ENCODE results near the gene CACNA1C. TPM values are rescaled to one million over a fixed set of nuclear protein-coding genes. Genes with fewer than 3 reads are reported as not detected.

Gene CACNA1C
- total and polyA plus RNA-seq, 10 of the 15 experiments (the other 5 are each of a cell fraction or from before 2014, with no cell fraction given), result under 0.01 to 0.15 (median 0.09) TPM; not detected in 5

GRCh38 chr12:2689879-2690278, 637.1 kb downstream of the CACNA1C start:
- Histone ChIP-seq H3K79me2 (ENCODE audit: control insufficient read depth, insufficient read depth, low read length) (no peaks in the 10 kb centered on the region), H3K27me3 (replicated peaks in 1 of 2; ENCODE audit: control insufficient read depth in 2 of 2, insufficient read depth in 2 of 2, low read length in 1 of 2) (peaks cover 3 to 5% of the 10 kb centered on the region in 2 experiments; a peak in 3 of 4 replicates), H3K9me3 (replicated peaks; ENCODE audit: control insufficient read depth, insufficient read depth, low read length) (no peaks in the 10 kb centered on the region), H3K4me3 (no peak overlapping the region), H3K36me3 (ENCODE audit: control insufficient read depth in 2 of 2, insufficient read depth in 2 of 2, low read length in 1 of 2) (no peaks in the 10 kb centered on the region), H3K4me1 (ENCODE audit: control insufficient read depth, insufficient read depth, low read length) (peaks cover 7% of the 10 kb centered on the region), H3K4me2 (ENCODE audit: control insufficient read depth, insufficient read depth) (no peak overlapping the region), H3K9ac (ENCODE audit: control insufficient read depth, insufficient read depth, low read length) (no peak overlapping the region), H4K20me1 (ENCODE audit: control insufficient read depth, insufficient read depth) (no peaks in the 10 kb centered on the region), H2AFZ (ENCODE audit: control insufficient read depth, low read depth, low read length) (no peak overlapping the region), H3K27ac (ENCODE audit: control insufficient read depth, insufficient read depth) (no peak overlapping the region)
- ATAC-seq (no peak), DNase-seq (ENCODE audit: low read depth, low spot score) (no peak), FAIRE-seq (no peak)
- no TSS peak for BruUV-seq (replicated peaks)
- in situ Hi-C loops (cut with MboI), result no loop called here
- RAD21 ChIA-PET (ENCODE audit: unreplicated experiment), result no interaction called here
- CTCF ChIA-PET, result no interaction called here
- POLR2A ChIA-PET, result no interaction called here
- SMC1A ChIA-PET (ENCODE audit: uncharacterized antibody, unreplicated experiment), result no interaction called here
- WGBS (ENCODE audit: insufficient coverage, insufficient replicate concordance, low lambda C conversion rate, missing lambda C conversion rate), result 54% methylated on average over 8 of the region's 8 CpGs
- intact Hi-C loops (cut with micrococcal nuclease; ENCODE audit: unreplicated experiment), result no loop called here
- TF ChIP-seq SUPT20H (IDR thresholded peaks at IDR 0.05; ENCODE audit: borderline replicate concordance, control insufficient read depth, low read depth, low read length) (no peak), CHD2 (IDR thresholded peaks at IDR 0.05; ENCODE audit: borderline replicate concordance, low read depth, low read length) (no peak), BCL11A (IDR thresholded peaks at IDR 0.05; ENCODE audit: low read depth, low read length) (no peak), ZSCAN29 (IDR thresholded peaks at IDR 0.05) (no peak), ESRRA (IDR thresholded peaks at IDR 0.05; ENCODE audit: low read length) (no peak), RBBP5 (conservative IDR thresholded peaks at IDR 0.05) (no peak), FOXK2 (IDR thresholded peaks at IDR 0.05) (no peak), NFXL1 (IDR thresholded peaks at IDR 0.05; ENCODE audit: borderline replicate concordance) (no peak), TCF7 (IDR thresholded peaks at IDR 0.05; ENCODE audit: borderline replicate concordance) (no peak), MTA2 (IDR thresholded peaks at IDR 0.05; ENCODE audit: low read depth) (no peak), ZBTB40 (IDR thresholded peaks at IDR 0.05; ENCODE audit: borderline replicate concordance) (no peak), NR2C1 (IDR thresholded peaks at IDR 0.05) (no peak), CREB1 (IDR thresholded peaks at IDR 0.05; ENCODE audit: low read depth) (no peak), BACH1 (IDR thresholded peaks at IDR 0.05; ENCODE audit: borderline replicate concordance) (no peak), EGR1 (IDR thresholded peaks at IDR 0.05; ENCODE audit: borderline replicate concordance in 1 of 2, low read depth in 2 of 2, low read length in 2 of 2) (no peak), HDGF (IDR thresholded peaks at IDR 0.05) (no peak)
- TF ChIP-seq, protein P1, sequence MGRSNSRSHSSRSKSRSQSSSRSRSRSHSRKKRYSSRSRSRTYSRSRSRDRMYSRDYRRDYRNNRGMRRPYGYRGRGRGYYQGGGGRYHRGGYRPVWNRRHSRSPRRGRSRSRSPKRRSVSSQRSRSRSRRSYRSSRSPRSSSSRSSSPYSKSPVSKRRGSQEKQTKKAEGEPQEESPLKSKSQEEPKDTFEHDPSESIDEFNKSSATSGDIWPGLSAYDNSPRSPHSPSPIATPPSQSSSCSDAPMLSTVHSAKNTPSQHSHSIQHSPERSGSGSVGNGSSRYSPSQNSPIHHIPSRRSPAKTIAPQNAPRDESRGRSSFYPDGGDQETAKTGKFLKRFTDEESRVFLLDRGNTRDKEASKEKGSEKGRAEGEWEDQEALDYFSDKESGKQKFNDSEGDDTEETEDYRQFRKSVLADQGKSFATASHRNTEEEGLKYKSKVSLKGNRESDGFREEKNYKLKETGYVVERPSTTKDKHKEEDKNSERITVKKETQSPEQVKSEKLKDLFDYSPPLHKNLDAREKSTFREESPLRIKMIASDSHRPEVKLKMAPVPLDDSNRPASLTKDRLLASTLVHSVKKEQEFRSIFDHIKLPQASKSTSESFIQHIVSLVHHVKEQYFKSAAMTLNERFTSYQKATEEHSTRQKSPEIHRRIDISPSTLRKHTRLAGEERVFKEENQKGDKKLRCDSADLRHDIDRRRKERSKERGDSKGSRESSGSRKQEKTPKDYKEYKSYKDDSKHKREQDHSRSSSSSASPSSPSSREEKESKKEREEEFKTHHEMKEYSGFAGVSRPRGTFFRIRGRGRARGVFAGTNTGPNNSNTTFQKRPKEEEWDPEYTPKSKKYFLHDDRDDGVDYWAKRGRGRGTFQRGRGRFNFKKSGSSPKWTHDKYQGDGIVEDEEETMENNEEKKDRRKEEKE (IDR thresholded peaks at IDR 0.05), result no peak
- TF ChIP-seq, protein P2, sequence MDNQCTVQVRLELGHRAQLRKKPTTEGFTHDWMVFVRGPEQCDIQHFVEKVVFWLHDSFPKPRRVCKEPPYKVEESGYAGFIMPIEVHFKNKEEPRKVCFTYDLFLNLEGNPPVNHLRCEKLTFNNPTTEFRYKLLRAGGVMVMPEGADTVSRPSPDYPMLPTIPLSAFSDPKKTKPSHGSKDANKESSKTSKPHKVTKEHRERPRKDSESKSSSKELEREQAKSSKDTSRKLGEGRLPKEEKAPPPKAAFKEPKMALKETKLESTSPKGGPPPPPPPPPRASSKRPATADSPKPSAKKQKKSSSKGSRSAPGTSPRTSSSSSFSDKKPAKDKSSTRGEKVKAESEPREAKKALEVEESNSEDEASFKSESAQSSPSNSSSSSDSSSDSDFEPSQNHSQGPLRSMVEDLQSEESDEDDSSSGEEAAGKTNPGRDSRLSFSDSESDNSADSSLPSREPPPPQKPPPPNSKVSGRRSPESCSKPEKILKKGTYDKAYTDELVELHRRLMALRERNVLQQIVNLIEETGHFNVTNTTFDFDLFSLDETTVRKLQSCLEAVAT (IDR thresholded peaks at IDR 0.05), result no peak

All from GM12878 (cell line).